Stomach (tissue), 4 donors: ENCODE results near the gene COL19A1.

Experiments
- EP300 ChIP-seq: sonication (generic); formaldehyde crosslinking; IDR thresholded peaks from one replicate; pipeline ENCODE4 v1.6.1; 2017; ENCODE audit warnings: antibody characterized with exemption
- POLR2A ChIP-seq, 4 donors: fragments of 450-650 bp; IDR thresholded peaks; one replicate each; pipeline ENCODE4 v1.6.1; 2016; ENCODE audit warnings: antibody characterized with exemption in 4 of 4, control low read depth in 2 of 4, mild to moderate bottlenecking in 1 of 4, moderate library complexity in 1 of 4
- TF ChIP-seq, protein P1 (sequence below), 7 experiments: fragments of 450-650 bp in 4 of 7; fragments of 200-600 bp in 3 of 7; sonication (generic) in 3 of 7; IDR thresholded peaks; one replicate each; pipeline ENCODE4 v1.5.1; 2016 to 2019; ENCODE audit warnings: antibody characterized with exemption in 7 of 7, control low read depth in 2 of 7, mild to moderate bottlenecking in 1 of 7

DNA sequence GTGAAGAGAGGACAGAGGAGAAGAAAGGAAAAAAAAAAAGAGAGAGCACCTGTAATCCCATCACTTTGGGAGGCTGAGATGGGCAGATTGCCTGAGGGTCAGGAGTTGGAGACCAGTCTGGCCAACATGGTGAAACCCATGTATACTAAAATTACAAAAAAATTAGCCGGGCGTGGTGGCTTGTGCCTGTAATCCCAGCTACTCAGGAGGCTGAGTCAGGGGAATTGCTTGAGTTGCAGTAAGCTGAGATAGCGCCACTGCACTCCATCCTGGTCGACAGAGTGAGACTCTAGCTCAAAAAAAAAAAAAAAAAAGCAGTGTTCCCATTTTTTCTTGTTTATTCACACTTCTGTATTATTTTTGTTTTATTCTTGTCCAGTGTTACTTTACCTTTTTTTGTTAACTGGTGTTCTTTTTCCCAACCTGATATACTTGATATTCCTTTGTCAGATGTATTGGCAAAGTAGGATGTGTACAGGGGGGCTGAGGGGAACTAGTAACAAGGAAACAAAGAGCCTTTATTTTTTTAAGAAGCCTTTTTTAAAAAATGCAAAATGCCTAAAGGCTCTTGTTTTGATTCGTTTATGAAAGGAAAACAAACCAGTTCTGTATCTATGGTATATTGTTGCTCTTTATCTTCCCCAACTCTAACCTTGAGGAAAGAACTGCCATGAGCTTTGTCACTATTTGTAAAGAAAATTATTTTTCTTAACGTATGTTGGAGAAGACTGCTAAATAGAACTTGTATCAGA is 22.3 kb downstream of the COL19A1 start:
- TF ChIP-seq EP300 (no peak), POLR2A (IDR thresholded peaks at IDR 0.05) (no peak)
- TF ChIP-seq, protein P1, sequence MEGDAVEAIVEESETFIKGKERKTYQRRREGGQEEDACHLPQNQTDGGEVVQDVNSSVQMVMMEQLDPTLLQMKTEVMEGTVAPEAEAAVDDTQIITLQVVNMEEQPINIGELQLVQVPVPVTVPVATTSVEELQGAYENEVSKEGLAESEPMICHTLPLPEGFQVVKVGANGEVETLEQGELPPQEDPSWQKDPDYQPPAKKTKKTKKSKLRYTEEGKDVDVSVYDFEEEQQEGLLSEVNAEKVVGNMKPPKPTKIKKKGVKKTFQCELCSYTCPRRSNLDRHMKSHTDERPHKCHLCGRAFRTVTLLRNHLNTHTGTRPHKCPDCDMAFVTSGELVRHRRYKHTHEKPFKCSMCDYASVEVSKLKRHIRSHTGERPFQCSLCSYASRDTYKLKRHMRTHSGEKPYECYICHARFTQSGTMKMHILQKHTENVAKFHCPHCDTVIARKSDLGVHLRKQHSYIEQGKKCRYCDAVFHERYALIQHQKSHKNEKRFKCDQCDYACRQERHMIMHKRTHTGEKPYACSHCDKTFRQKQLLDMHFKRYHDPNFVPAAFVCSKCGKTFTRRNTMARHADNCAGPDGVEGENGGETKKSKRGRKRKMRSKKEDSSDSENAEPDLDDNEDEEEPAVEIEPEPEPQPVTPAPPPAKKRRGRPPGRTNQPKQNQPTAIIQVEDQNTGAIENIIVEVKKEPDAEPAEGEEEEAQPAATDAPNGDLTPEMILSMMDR (IDR thresholded peaks at IDR 0.05): no peak
